K562 (cell line): ENCODE results near the gene MSANTD1. TPM values are rescaled to one million over a fixed set of nuclear protein-coding genes. Genes with fewer than 3 reads are reported as not detected.

Experiments used
- ATAC-seq: fragments of 200-7000 bp; cut with Tn5 transposase; 3 replicates; pipeline ENCODE4 v1.9.1; 2020; ENCODE audit warnings: moderate library complexity
- Bru-seq: library from RNA; stranded (reverse); fragments of 400-500 nt; gene quantifications from one replicate; lab custom pipeline; 2021; lab: Mats Ljungman, UMichigan
- BruChase-seq, 2 experiments: library from RNA; stranded (reverse); fragments of 400-500 nt; gene quantifications; one replicate each; lab custom pipeline; 2021; lab: Mats Ljungman, UMichigan
- BruUV-seq: library from RNA; stranded (reverse); fragments of 400-500 nt; replicated peaks from 2 replicates; lab custom pipeline; 2021; lab: Mats Ljungman, UMichigan
- CTCF ChIA-PET: fragments of 300-600 bp; formaldehyde crosslinking; extraction: SDS; loops from one replicate; lab custom pipeline; 2021; ENCODE audit warnings: low intra/inter-chr PET ratio; lab: Yijun Ruan, JAX
- POLR2A ChIA-PET: fragments of 300-600, 350-650 bp; sonication (Branson Sonifier 250); formaldehyde crosslinking; extraction: SDS; loops from one replicate; lab custom pipeline; 2021; ENCODE audit warnings: antibody characterized with exemption, inconsistent platforms; lab: Yijun Ruan, JAX
- DNase-seq, 4 experiments: peaks; one replicate each; pipeline versions ENCODE4 v3.0.0 to v3.0.0-alpha.2; 2011 to 2018; ENCODE audit warnings: low spot score in 3 of 4, mixed read lengths in 3 of 4; ENCODE audit errors: extremely low read depth in 1 of 4
- FAIRE-seq: peaks from 2 replicates; lab custom pipeline; 2011; peaks lifted over from hg19 to GRCh38; lab: Jason Lieb, UNC
- H2AFZ ChIP-seq: 2 replicates; pipeline ENCODE4 v1.6.0; 2011; ENCODE audit warnings: low read depth, low read length, control low read depth, inconsistent platforms
- H3K27ac ChIP-seq: fragments of 200-600 bp; 3 replicates; pipeline ENCODE4 v1.8.0; 2011; ENCODE audit warnings: low read depth, mild to moderate bottlenecking, control low read depth, inconsistent platforms, low read length, moderate library complexity, mixed read lengths; ENCODE audit errors: extremely low read depth
- H3K27me3 ChIP-seq, 2 experiments: fragments of 300-600 bp in 1 of 2; 2 replicates in 1 of 2; 3 replicates in 1 of 2; pipeline versions ENCODE4 v1.6.0 to v1.8.0; 2011; ENCODE audit warnings: inconsistent platforms in 2 of 2, low read length in 2 of 2, mild to moderate bottlenecking in 1 of 2, mixed read lengths in 1 of 2, moderate library complexity in 1 of 2; ENCODE audit not compliant: control insufficient read depth in 2 of 2, insufficient read depth in 2 of 2
- H3K36me3 ChIP-seq: fragments of 300-600 bp; 3 replicates; pipeline ENCODE4 v1.8.0; 2011; ENCODE audit warnings: mild to moderate bottlenecking, low read length, inconsistent platforms; ENCODE audit not compliant: control insufficient read depth, insufficient read depth
- H3K4me1 ChIP-seq, 2 experiments: fragments of 200-600 bp in 1 of 2; replicated peaks in 1 of 2; 2 replicates in 1 of 2; 3 replicates in 1 of 2; pipeline versions ENCODE4 v1.5.1 to v1.8.0; 2011; ENCODE audit warnings: inconsistent platforms in 2 of 2, low read length in 2 of 2, mild to moderate bottlenecking in 1 of 2, mixed read lengths in 1 of 2, moderate library complexity in 1 of 2; ENCODE audit not compliant: control insufficient read depth in 2 of 2, insufficient read depth in 2 of 2
- H3K4me2 ChIP-seq: 2 replicates; pipeline ENCODE4 v1.6.1; 2011; ENCODE audit warnings: low read length, control low read depth, inconsistent platforms, mixed read lengths; ENCODE audit not compliant: insufficient read depth
- H3K4me3 ChIP-seq: fragments of 200-600 bp; sonication (generic), shearing (Covaris generic); 2 replicates; pipeline ENCODE4 v1.5.1; 2016; ENCODE audit warnings: control low read depth, inconsistent platforms
- H3K79me2 ChIP-seq: fragments of 200-600 bp; 3 replicates; pipeline ENCODE4 v1.8.0; 2011; ENCODE audit warnings: low read length, inconsistent platforms; ENCODE audit not compliant: control insufficient read depth, insufficient read depth
- H3K9ac ChIP-seq, 2 experiments: 2 replicates each; pipeline versions ENCODE4 v1.6.0 to v1.6.1; 2011; ENCODE audit warnings: low read depth in 2 of 2, low read length in 2 of 2, control low read depth in 1 of 2, inconsistent platforms in 1 of 2, mild to moderate bottlenecking in 1 of 2, mixed read lengths in 1 of 2; ENCODE audit not compliant: insufficient read depth in 1 of 2
- H3K9me1 ChIP-seq: one replicate; pipeline ENCODE4 v1.6.0; 2011; ENCODE audit warnings: inconsistent platforms, mild to moderate bottlenecking, low read length, moderate library complexity; ENCODE audit not compliant: control insufficient read depth, insufficient read depth
- H3K9me3 ChIP-seq: replicated peaks from 2 replicates; pipeline ENCODE4 v1.5.1; 2011; ENCODE audit warnings: low read depth, low read length, inconsistent platforms; ENCODE audit not compliant: control insufficient read depth, insufficient read depth
- H4K20me1 ChIP-seq: replicated peaks from 2 replicates; pipeline ENCODE4 v1.6.1; 2011; ENCODE audit warnings: low read length, inconsistent platforms, mixed read lengths; ENCODE audit not compliant: control insufficient read depth, insufficient read depth
- CGGBP1 ChIP-seq: fragments of 250-450 bp; sonication (Bioruptor Pico); IDR thresholded peaks from 2 replicates; pipeline ENCODE4 v1.9.0; 2021; ENCODE audit warnings: mild to moderate bottlenecking
- EHMT2 ChIP-seq: fragments of 450-650 bp; IDR thresholded peaks from 2 replicates; pipeline ENCODE4 v1.6.1; 2018; ENCODE audit warnings: antibody characterized with exemption
- FOXP4 ChIP-seq: sonication (generic); formaldehyde crosslinking; IDR thresholded peaks from 2 replicates; pipeline ENCODE4 v1.8.0; 2022; ENCODE audit warnings: mild to moderate bottlenecking, missing genetic modification reagents, borderline replicate concordance
- GTF2E2 ChIP-seq: fragments of 200-800 bp; sonication (Bioruptor generic); IDR thresholded peaks from 2 replicates; pipeline ENCODE4 v1.6.1; 2016; ENCODE audit warnings: missing genetic modification characterization, missing compliant biosample characterization
- HNRNPK ChIP-seq: fragments of 200-400 bp; formaldehyde crosslinking; IDR thresholded peaks from one replicate; pipeline ENCODE4 v1.6.1; 2018; ENCODE audit warnings: mild to moderate bottlenecking, low read depth, low read length; ENCODE audit not compliant: poor library complexity, severe bottlenecking
- KLF1 ChIP-seq: fragments of 450-650 bp; IDR thresholded peaks from 2 replicates; pipeline ENCODE4 v1.6.1; 2016; ENCODE audit warnings: missing genetic modification characterization, missing compliant biosample characterization
- USF2 ChIP-seq: sonication (generic); formaldehyde crosslinking; IDR thresholded peaks from 2 replicates; pipeline ENCODE4 v1.5.0; 2020; ENCODE audit warnings: missing genetic modification reagents
- ZBTB7A ChIP-seq: IDR thresholded peaks from 2 replicates; pipeline ENCODE4 v1.6.1; 2011; ENCODE audit warnings: low read depth, mild to moderate bottlenecking, low read length, moderate library complexity, borderline replicate concordance; ENCODE audit not compliant: control insufficient read depth
- ZFX ChIP-seq: sonication (generic); formaldehyde crosslinking; IDR thresholded peaks from 2 replicates; pipeline ENCODE4 v1.8.0; 2022; ENCODE audit warnings: mild to moderate bottlenecking, missing genetic modification reagents, moderate library complexity
- WGBS: fragments of 100-300 bp; shearing (Covaris generic); methylation state at CpG from one replicate; pipeline ENCODE4 v1.1.6; 2016; ENCODE audit warnings: low coverage, mixed read lengths; ENCODE audit not compliant: insufficient coverage; ENCODE audit errors: missing lambda C conversion rate; 5-methylcytosine and 5-hydroxymethylcytosine counted together
- in situ Hi-C: fragments of 300-500 bp; cut with MboI; formaldehyde crosslinking; loops from 4 replicates; pipeline ENCODE4 v1.15.0; 2018; ENCODE audit warnings: inconsistent platforms, mixed read lengths
- intact Hi-C: fragments of 100-400 bp; cut with micrococcal nuclease; formaldehyde crosslinking; loops from 2 replicates; pipeline ENCODE4 v1.14.2; 2022
- long read RNA-seq, 3 experiments: library from polyadenylated mRNA in 2 of 3; library from RNA in 1 of 3; unstranded in 2 of 3; stranded (forward) in 1 of 3; transcript quantifications; one replicate each; pipeline ENCODE4 v2.0.0, GENCODE V29; 2019 to 2022
- polyA minus RNA-seq, 3 experiments: library from RNA; depleted of rRNA, polyadenylated mRNA; stranded (reverse); fragments of >200 nt; gene quantifications; 2 replicates each; pipeline ENCODE4 v1.2.3, GENCODE V29; 2011
- polyA plus RNA-seq, 8 experiments: library from polyadenylated mRNA; depleted of rRNA in 4 of 8; stranded (reverse) in 5 of 8; unstranded in 3 of 8; fragments of >200 nt; fragmentation: Nextera tagmentation in 2 of 8; fragmentation: Illumina TruSeq in 1 of 8; extraction: Ambion mirVana in 2 of 8; extraction: Trizol in 1 of 8; gene quantifications; 2 replicates each; pipeline versions ENCODE4 v1.2.1 to v1.2.3, GENCODE V29; 2011 to 2014; ENCODE audit warnings: inconsistent platforms in 1 of 8, missing spikeins in 1 of 8
- total RNA-seq, 7 experiments: library from RNA; depleted of rRNA in 6 of 7; stranded (reverse); fragments of >200 nt in 6 of 7; fragmentation: Illumina TruSeq in 2 of 7; extraction: Trizol in 2 of 7; gene quantifications; 2 replicates each; pipeline versions ENCODE4 v1.2.1 to v1.2.3, GENCODE V29; 2011 to 2021; ENCODE audit warnings: low replicate concordance in 1 of 7

Gene MSANTD1
- 0.37 and 1.5 TPM in 2 replicates for total RNA-seq (2011; cell fraction: chromatin; rRNA removed; ENCODE audit: low replicate concordance)
- 0.53 and 1.0 TPM in 2 replicates for total RNA-seq (2011; cell fraction: nucleolus; rRNA removed)
- total RNA-seq (2011; cell fraction: nucleoplasm; rRNA removed): 0.23 and 0.51 TPM in 2 replicates
- 0.12 TPM in 1 of 2 replicates, not detected in the other for total RNA-seq (2014; rRNA removed)
- total RNA-seq (2014; rRNA removed; fragmentation: Illumina TruSeq; extraction: Trizol): 0.04 TPM in 1 of 2 replicates, not detected in the other
- 0.07 TPM in 1 of 2 replicates, not detected in the other for total RNA-seq (2015; rRNA removed; fragmentation: Illumina TruSeq; extraction: Trizol)
- total RNA-seq (2021): 0.09 TPM in 1 of 2 replicates, not detected in the other
- not detected in 2 replicates for polyA plus RNA-seq (2011; rRNA removed)
- 0.01 and 0.09 TPM in 2 replicates for polyA plus RNA-seq (2011; cell fraction: cytosol; rRNA removed)
- polyA plus RNA-seq (2011; cell fraction: nucleus; rRNA removed): 0.27 and 0.28 TPM in 2 replicates
- polyA plus RNA-seq (2012): 0.05 and 0.29 TPM in 2 replicates
- not detected in 2 replicates for polyA plus RNA-seq (2014; fragmentation: Illumina TruSeq; extraction: Trizol)
- not detected for polyA plus RNA-seq (2014; fragmentation: Nextera tagmentation; extraction: Ambion mirVana)
- not detected in 2 replicates for polyA plus RNA-seq (2014; rRNA removed)
- polyA minus RNA-seq (2011; rRNA and poly(A)+ RNA removed): not detected in 2 replicates
- polyA minus RNA-seq (2011; cell fraction: cytosol; rRNA and poly(A)+ RNA removed): not detected in 2 replicates
- polyA minus RNA-seq (2011; cell fraction: nucleus; rRNA and poly(A)+ RNA removed): 0.27 and 0.56 TPM in 2 replicates
- Bru-seq, nascent RNA: percentile 20 among the genes with signal in this experiment
- BruChase-seq, experiment 1, labeled RNA remaining after a 2-hour chase: percentile 29 among the genes with signal in this experiment
- percentile 30 among the genes with signal in this experiment for BruChase-seq, experiment 2, labeled RNA remaining after a 6-hour chase
- long read RNA-seq, experiment 1: 0 reads
- long read RNA-seq, experiment 2: 0 reads
- long read RNA-seq, experiment 3: 0 reads

GRCh38 chr4:3248811-3249661 lies at the start of gene MSANTD1:
TSS of gene MSANTD1 (plus strand) at chr4:3249159. CDS start at chr4:3249223, 64 bp downstream.
- ATAC-seq: no peak; the same call in 2 of the 3 replicates
- TF ChIP-seq ZFX (CRISPR knock-in tag) (peak; percentile 39), ZBTB7A (no peak), USF2 (no peak), HNRNPK (no peak), KLF1 (tag) (no peak), CGGBP1 (CRISPR knock-in tag) (no peak), GTF2E2 (tag) (no peak), FOXP4 (no peak), EHMT2 (no peak)

More at GRCh38 chr4:3248811-3249661, at the start of gene MSANTD1:
- Histone ChIP-seq H4K20me1 (peaks cover 6% of the 10 kb centered on the region), H3K27me3 (peaks cover 3 to 14% of the 10 kb centered on the region in 2 experiments; a peak in 3 of 5 replicates), H3K79me2 (no peaks in the 10 kb centered on the region), H3K4me2 (no peak within 1 kb of the TSS), H3K9me3 (no peaks in the 10 kb centered on the region), H3K36me3 (no peaks in the 10 kb centered on the region), H3K9ac (peak within 1 kb of the TSS in 1 of 2 experiments; percentile 58; a peak in 1 of 4 replicates), H2AFZ (no peak within 1 kb of the TSS), H3K27ac (no peak within 1 kb of the TSS), H3K4me1 (peaks cover 0 to 66% of the 10 kb centered on the region in 2 experiments; a peak in 2 of 5 replicates), H3K4me3 (no peak within 1 kb of the TSS), H3K9me1 (no peaks in the 10 kb centered on the region)
- intact Hi-C loops (no loop called here), in situ Hi-C loops (no loop called here)
- DNase-seq: peak in 2 of 4 experiments; percentile 33 to 43
- no peak for FAIRE-seq
- BruUV-seq: no TSS peak
- WGBS: 53% methylated on average over 50 of the region's 72 CpGs
- POLR2A ChIA-PET: interaction anchor here (0.8 to 0.9 kb wide), 2 partner anchors 8 to 11 kb away, joined by 3 read pairs; no protein-coding TSS in a partner anchor
- CTCF ChIA-PET: no interaction called here
